Neural progenitor cell (in vitro differentiated cells): Measurements from ENCODE around the gene SET. TPM values are rescaled to one million over a fixed set of nuclear protein-coding genes. Genes with fewer than 3 reads are reported as not detected.
A peak's percentile ranks its signal among the peaks of the same experiment; 100 is the strongest.

Experiments used
- DNase-seq: peaks from one replicate; pipeline ENCODE4 v3.0.0-alpha.2; 2016; ENCODE audit warnings: low spot score
- H2AFZ ChIP-seq: fragments of 200-600 bp; sonication (generic); replicated peaks from 2 replicates; pipeline ENCODE4 v1.6.1; 2016; ENCODE audit warnings: antibody characterized with exemption
- H3F3A ChIP-seq: fragments of 200-600 bp; sonication (generic); 2 replicates; pipeline ENCODE4 v1.6.1; 2016; ENCODE audit warnings: antibody characterized with exemption, low read depth
- H3K27ac ChIP-seq: fragments of 200-600 bp; sonication (generic); 2 replicates; pipeline ENCODE4 v1.5.1; 2016; ENCODE audit warnings: mild to moderate bottlenecking
- H3K27me3 ChIP-seq: fragments of 200-600 bp; sonication (generic); 2 replicates; pipeline ENCODE4 v1.6.1; 2016; ENCODE audit warnings: mild to moderate bottlenecking, moderate library complexity
- H3K36me3 ChIP-seq: fragments of 200-600 bp; sonication (generic); 2 replicates; pipeline ENCODE4 v1.5.1; 2016
- H3K4me1 ChIP-seq: fragments of 200-600 bp; sonication (generic); 2 replicates; pipeline ENCODE4 v1.6.1; 2016; ENCODE audit warnings: mixed run types
- H3K4me2 ChIP-seq: fragments of 200-600 bp; sonication (generic); 2 replicates; pipeline ENCODE4 v1.6.1; 2016
- H3K4me3 ChIP-seq: fragments of 200-600 bp; sonication (generic); 2 replicates; pipeline ENCODE4 v1.5.1; 2016
- H3K79me2 ChIP-seq: fragments of 200-600 bp; sonication (generic); 2 replicates; pipeline ENCODE4 v1.6.1; 2016; ENCODE audit warnings: low read depth
- H3K9ac ChIP-seq: fragments of 200-600 bp; sonication (generic); 2 replicates; pipeline ENCODE4 v1.6.1; 2016
- H3K9me3 ChIP-seq: fragments of 200-600 bp; sonication (generic); 2 replicates; pipeline ENCODE4 v1.5.1; 2016; ENCODE audit warnings: low read depth
- H4K20me1 ChIP-seq: fragments of 200-600 bp; sonication (generic); 2 replicates; pipeline ENCODE4 v1.6.1; 2016; ENCODE audit warnings: low read depth
- H3K27ac Mint-ChIP-seq: 3 replicates; pipeline ENCODE4 v1.8.0; 2021; ENCODE audit warnings: mixed read lengths
- H3K27me3 Mint-ChIP-seq: 2 replicates; pipeline ENCODE4 v1.8.0; 2022; ENCODE audit warnings: low read depth, mild to moderate bottlenecking, inconsistent platforms, moderate library complexity, mixed read lengths; ENCODE audit not compliant: insufficient read depth
- H3K36me3 Mint-ChIP-seq: 3 replicates; pipeline ENCODE4 v1.8.0; 2021; ENCODE audit warnings: mixed read lengths
- H3K4me1 Mint-ChIP-seq: 3 replicates; pipeline ENCODE4 v1.8.0; 2021; ENCODE audit warnings: mixed read lengths
- H3K4me3 Mint-ChIP-seq: 3 replicates; pipeline ENCODE4 v1.8.0; 2021; ENCODE audit warnings: mild to moderate bottlenecking, moderate library complexity, mixed read lengths
- H3K9me3 Mint-ChIP-seq: 3 replicates; pipeline ENCODE4 v1.8.0; 2020; ENCODE audit warnings: mixed read lengths
- EZH2 ChIP-seq: fragments of 200-600 bp; sonication (generic); IDR thresholded peaks from 2 replicates; pipeline ENCODE4 v1.6.1; 2017; ENCODE audit warnings: antibody characterized with exemption, mild to moderate bottlenecking, moderate library complexity
- EZH2phosphoT487 ChIP-seq: fragments of 200-600 bp; sonication (generic); IDR thresholded peaks from 2 replicates; pipeline ENCODE4 v1.6.1; 2017; ENCODE audit warnings: antibody characterized with exemption
- total RNA-seq: library from RNA; depleted of rRNA; stranded (reverse); fragments of >200 nt; gene quantifications from 2 replicates; pipeline ENCODE4 v1.2.3, GENCODE V29; 2015; ENCODE audit warnings: low replicate concordance
- TF ChIP-seq, protein P1 (sequence below): fragments of 200-600 bp; sonication (generic); IDR thresholded peaks from 2 replicates; pipeline ENCODE4 v1.5.1; 2017; ENCODE audit warnings: antibody characterized with exemption, mild to moderate bottlenecking

Gene SET
- total RNA-seq, 1 donor from 2014 or later = 1,683 TPM

- H3K9me3 ChIP-seq = no peaks in the 10 kb centered on the region
- H3K4me1 ChIP-seq = no peaks in the 10 kb centered on the region
- H4K20me1 ChIP-seq = peaks cover 4% of the 10 kb centered on the region
- DNase-seq = no peak
- no peak overlapping the region for H3K27ac Mint-ChIP-seq
- no peaks in the 10 kb centered on the region for H3K36me3 ChIP-seq
- peaks cover 15% of the 10 kb centered on the region for H3K4me1 Mint-ChIP-seq
- TF ChIP-seq EZH2phosphoT487 (no peak), EZH2 (no peak)
- TF ChIP-seq, protein P1, sequence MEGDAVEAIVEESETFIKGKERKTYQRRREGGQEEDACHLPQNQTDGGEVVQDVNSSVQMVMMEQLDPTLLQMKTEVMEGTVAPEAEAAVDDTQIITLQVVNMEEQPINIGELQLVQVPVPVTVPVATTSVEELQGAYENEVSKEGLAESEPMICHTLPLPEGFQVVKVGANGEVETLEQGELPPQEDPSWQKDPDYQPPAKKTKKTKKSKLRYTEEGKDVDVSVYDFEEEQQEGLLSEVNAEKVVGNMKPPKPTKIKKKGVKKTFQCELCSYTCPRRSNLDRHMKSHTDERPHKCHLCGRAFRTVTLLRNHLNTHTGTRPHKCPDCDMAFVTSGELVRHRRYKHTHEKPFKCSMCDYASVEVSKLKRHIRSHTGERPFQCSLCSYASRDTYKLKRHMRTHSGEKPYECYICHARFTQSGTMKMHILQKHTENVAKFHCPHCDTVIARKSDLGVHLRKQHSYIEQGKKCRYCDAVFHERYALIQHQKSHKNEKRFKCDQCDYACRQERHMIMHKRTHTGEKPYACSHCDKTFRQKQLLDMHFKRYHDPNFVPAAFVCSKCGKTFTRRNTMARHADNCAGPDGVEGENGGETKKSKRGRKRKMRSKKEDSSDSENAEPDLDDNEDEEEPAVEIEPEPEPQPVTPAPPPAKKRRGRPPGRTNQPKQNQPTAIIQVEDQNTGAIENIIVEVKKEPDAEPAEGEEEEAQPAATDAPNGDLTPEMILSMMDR = no peak
- H3K9ac ChIP-seq = no peak overlapping the region
- H3F3A ChIP-seq = peaks cover 27% of the 10 kb centered on the region
- H3K27ac ChIP-seq = no peak overlapping the region
- peaks cover 8% of the 10 kb centered on the region for H3K27me3 ChIP-seq
- peak overlapping the region; percentile 84 for H3K4me3 ChIP-seq
- H3K27me3 Mint-ChIP-seq = peaks cover 4% of the 10 kb centered on the region
- no peak overlapping the region for H2AFZ ChIP-seq
- peak overlapping the region; percentile 80 for H3K4me2 ChIP-seq
- no peaks in the 10 kb centered on the region for H3K36me3 Mint-ChIP-seq
- no peaks in the 10 kb centered on the region for H3K79me2 ChIP-seq
- H3K4me3 Mint-ChIP-seq = peak overlapping the region; percentile 91
- no peaks in the 10 kb centered on the region for H3K9me3 Mint-ChIP-seq
Observed at GRCh38 chr9:128703616-128704355, 14.8 kb downstream of the SET start.

- no peaks in the 10 kb centered on the region for H3K79me2 ChIP-seq
- Mint-ChIP-seq H3K4me3 (peak overlapping the region; percentile 91), H3K27me3 (peaks cover 4% of the 10 kb centered on the region), H3K36me3 (no peaks in the 10 kb centered on the region), H3K4me1 (peaks cover 15% of the 10 kb centered on the region), H3K27ac (no peak overlapping the region), H3K9me3 (no peaks in the 10 kb centered on the region)
- no peaks in the 10 kb centered on the region for H3K9me3 ChIP-seq
- DNase-seq = no peak
- H3K4me1 ChIP-seq = no peaks in the 10 kb centered on the region
- no peaks in the 10 kb centered on the region for H3K36me3 ChIP-seq
- TF ChIP-seq, protein P1 = no peak
- TF ChIP-seq EZH2phosphoT487 = no peak
- TF ChIP-seq EZH2 = no peak
- peaks cover 4% of the 10 kb centered on the region for H4K20me1 ChIP-seq
- peaks cover 27% of the 10 kb centered on the region for H3F3A ChIP-seq
- no peak overlapping the region for H3K4me3 ChIP-seq
- no peak overlapping the region for H3K4me2 ChIP-seq
- no peak overlapping the region for H2AFZ ChIP-seq
- peaks cover 8% of the 10 kb centered on the region for H3K27me3 ChIP-seq
- no peak overlapping the region for H3K27ac ChIP-seq
- no peak overlapping the region for H3K9ac ChIP-seq
Observed at GRCh38 chr9:128704356-128704670, 15.3 kb downstream of the SET start.

DNA sequence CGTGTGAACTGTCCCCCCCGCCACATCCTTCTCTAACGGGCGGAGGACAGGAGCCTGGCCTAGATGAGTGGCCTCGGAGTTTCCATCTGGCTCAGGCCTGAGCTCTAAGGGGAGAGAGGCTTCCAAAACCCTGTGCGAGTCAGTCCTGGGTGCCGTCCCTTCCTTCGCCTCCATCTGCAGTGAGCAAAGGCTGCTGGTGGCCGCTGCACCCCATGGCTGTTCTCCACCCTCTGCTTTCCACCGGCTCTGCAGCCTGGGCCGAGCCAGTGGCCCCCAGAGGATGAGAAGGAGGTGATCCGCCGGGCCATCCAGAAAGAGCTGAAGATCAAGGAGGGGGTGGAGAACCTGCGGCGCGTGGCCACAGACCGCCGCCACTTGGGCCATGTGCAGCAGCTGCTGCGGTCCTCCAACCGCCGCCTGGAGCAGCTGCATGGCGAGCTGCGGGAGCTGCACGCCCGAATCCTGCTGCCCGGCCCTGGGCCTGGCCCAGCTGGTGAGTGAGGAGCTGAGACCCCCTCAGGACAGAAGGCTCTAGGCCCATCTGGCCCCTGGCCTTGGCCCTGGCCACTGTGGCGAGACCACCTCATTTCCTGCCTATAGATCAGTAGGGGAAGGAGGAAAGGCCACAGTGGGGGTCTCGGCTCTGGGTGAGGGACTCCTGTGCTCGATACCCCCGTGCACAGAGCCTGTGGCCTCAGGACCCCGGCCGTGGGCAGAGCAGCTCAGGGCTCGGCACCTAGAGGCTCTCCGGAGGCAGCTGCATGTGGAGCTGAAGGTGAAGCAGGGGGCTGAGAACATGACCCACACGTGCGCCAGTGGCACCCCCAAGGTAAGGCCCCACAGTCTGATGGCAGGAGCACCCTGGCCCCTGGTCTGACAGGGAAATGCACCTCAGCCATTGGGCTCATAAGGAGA, 16.3 kb downstream of the SET start:
- no peak overlapping the region for H3K4me3 Mint-ChIP-seq
- no peak for TF ChIP-seq EZH2phosphoT487
- TF ChIP-seq EZH2 = no peak
- TF ChIP-seq, protein P1 = no peak
- peaks cover 15% of the 10 kb centered on the region for H3K4me1 Mint-ChIP-seq
- Histone ChIP-seq H3K27ac (no peak overlapping the region), H2AFZ (no peak overlapping the region), H3K27me3 (peaks cover 8% of the 10 kb centered on the region), H3K9me3 (no peaks in the 10 kb centered on the region), H4K20me1 (peaks cover 4% of the 10 kb centered on the region), H3K4me1 (no peaks in the 10 kb centered on the region), H3K9ac (no peak overlapping the region), H3K79me2 (no peaks in the 10 kb centered on the region), H3K36me3 (no peaks in the 10 kb centered on the region), H3F3A (peaks cover 22% of the 10 kb centered on the region), H3K4me3 (no peak overlapping the region), H3K4me2 (no peak overlapping the region)
- H3K36me3 Mint-ChIP-seq = peaks cover 3% of the 10 kb centered on the region
- no peaks in the 10 kb centered on the region for H3K9me3 Mint-ChIP-seq
- peaks cover 4% of the 10 kb centered on the region for H3K27me3 Mint-ChIP-seq
- H3K27ac Mint-ChIP-seq = no peak overlapping the region
- no peak for DNase-seq
